KOPT-K1 (cell line): ENCODE results near the gene IL1RAPL1.

Experiments
- H3K27ac ChIP-seq: fragments of 200-600 bp; sonication (generic); 2 replicates; pipeline ENCODE4 v1.5.1; 2016; ENCODE audit warnings: antibody characterized with exemption, mild to moderate bottlenecking, low read depth, low read length; ENCODE audit not compliant: poor library complexity, severe bottlenecking
- H3K36me3 ChIP-seq: fragments of 200-600 bp; sonication (generic); 2 replicates; pipeline ENCODE4 v1.5.1; 2017; ENCODE audit warnings: antibody characterized with exemption, mild to moderate bottlenecking, low read length, moderate library complexity; ENCODE audit not compliant: insufficient read depth
- H3K9me3 ChIP-seq: fragments of 200-600 bp; sonication (generic); 2 replicates; pipeline ENCODE4 v1.5.1; 2017; ENCODE audit warnings: antibody characterized with exemption, low read length, mild to moderate bottlenecking; ENCODE audit not compliant: insufficient read depth, poor library complexity, severe bottlenecking

Gene IL1RAPL1

DNA sequence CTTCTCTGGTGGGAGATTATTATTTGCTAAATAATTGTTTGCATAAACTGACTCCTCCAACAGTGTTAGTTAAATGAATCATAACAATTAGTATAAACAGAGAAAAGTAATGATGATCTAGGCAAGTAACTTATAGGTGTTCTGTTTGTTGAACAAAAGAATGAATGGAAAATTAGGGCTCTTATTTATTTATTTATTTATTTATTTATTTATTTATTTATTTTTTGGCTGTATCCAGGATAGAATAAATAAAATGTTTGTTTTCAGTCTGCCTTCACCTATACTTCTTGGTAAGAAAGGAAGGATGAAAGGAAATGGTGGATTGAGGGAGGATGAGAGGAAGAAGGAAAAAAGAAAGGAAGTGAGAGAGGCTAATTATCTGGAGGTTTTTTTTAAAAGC lies 1066.5 kb downstream of the IL1RAPL1 start:
- H3K9me3 ChIP-seq: no peaks in the 10 kb centered on the region
- no peaks in the 10 kb centered on the region for H3K36me3 ChIP-seq
- H3K27ac ChIP-seq: no peak overlapping the region

DNA sequence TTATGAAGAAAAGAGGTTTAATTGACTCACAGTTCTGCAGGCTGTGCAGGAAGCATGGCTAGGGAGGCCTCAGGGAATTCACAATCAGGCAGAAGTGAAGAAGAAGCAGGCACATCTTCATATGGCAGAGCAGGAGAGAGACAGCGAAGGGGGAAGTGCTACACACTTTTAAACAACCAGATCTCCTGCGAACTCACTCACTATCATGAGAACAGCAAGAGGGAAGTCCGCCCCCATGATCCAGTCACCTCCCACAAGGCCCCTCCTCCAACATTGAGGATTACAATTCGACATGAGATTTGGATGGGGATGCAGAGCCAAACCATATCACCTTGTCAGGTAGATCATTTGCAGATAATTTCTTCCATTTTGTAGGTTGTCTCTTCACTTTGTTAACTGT lies 1072.7 kb downstream of the IL1RAPL1 start:
- Histone ChIP-seq H3K9me3 (no peaks in the 10 kb centered on the region), H3K36me3 (no peaks in the 10 kb centered on the region), H3K27ac (no peak overlapping the region)

- no peaks in the 10 kb centered on the region for H3K9me3 ChIP-seq
- H3K36me3 ChIP-seq: no peaks in the 10 kb centered on the region
- no peak overlapping the region for H3K27ac ChIP-seq
Measured at GRCh38 chrX:29661290-29661689, 1074.0 kb downstream of the IL1RAPL1 start.

DNA sequence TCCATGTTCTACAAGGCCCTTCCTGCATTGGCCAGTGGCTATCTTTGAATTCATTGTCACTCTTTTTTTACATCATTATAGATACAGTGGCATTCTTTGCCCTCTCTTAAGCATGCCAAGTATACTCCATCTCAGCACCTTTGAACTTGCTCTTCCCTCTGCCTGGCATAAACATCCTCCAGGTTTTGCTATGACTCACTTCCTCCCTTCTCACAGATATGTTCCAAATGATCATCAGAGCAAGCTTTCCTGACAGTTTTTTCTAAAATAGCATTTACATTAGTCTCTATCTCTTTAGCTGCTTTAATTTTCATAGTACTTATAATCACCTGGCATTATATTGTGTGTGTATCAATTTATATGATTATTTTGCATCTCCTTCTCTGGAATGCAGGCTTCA lies 1074.9 kb downstream of the IL1RAPL1 start:
- no peaks in the 10 kb centered on the region for H3K36me3 ChIP-seq
- H3K27ac ChIP-seq: no peak overlapping the region
- no peaks in the 10 kb centered on the region for H3K9me3 ChIP-seq

- Histone ChIP-seq H3K27ac (no peak overlapping the region), H3K9me3 (no peaks in the 10 kb centered on the region)
Measured at GRCh38 chrX:29662759-29663503, 1075.7 kb downstream of the IL1RAPL1 start.

DNA sequence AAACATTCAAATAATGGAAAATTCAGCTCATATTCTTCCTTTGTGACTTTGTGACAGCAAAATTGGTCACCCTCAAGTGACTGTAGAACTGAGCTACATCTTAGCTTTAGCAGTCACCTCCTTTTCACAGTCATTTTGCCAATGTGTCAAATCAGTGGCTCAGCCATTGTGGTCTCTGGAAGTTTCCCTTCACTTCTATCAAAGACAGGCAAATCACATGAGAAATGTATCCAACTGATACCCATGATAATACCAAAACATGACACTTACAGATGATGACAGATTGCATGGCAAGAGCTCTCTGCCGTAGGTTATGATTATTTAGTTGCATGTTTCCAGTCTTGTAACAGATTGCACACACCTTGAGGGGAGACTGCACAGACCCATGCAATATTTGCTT lies 1078.3 kb downstream of the IL1RAPL1 start:
- Histone ChIP-seq H3K27ac (no peak overlapping the region), H3K36me3 (no peaks in the 10 kb centered on the region), H3K9me3 (no peaks in the 10 kb centered on the region)

More at GRCh38 chrX:29662759-29663503, 1075.7 kb downstream of the IL1RAPL1 start:
- H3K36me3 ChIP-seq: no peaks in the 10 kb centered on the region

DNA sequence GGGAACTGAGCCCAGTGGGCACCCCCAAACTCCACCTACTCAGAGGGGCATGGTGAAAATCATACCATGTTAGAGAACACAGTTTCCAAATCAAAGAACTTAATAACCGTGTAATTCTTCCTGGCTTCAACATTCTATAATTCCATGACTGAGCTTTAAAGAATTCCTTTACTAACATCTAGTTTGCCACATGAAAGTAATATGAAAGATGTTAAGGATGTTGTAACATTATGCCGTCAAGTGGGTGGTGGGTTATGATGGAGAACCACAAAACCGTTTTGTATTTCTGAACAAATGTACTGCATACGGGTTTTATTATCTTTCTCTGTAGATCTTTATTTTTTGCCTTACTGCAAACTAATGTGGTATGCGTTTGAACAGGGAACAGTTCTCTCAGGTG lies 1079.1 kb downstream of the IL1RAPL1 start:
- H3K9me3 ChIP-seq: no peaks in the 10 kb centered on the region
- H3K27ac ChIP-seq: no peak overlapping the region

GRCh38 chrX:29671421-29671820 lies 1084.2 kb downstream of the IL1RAPL1 start:
- H3K27ac ChIP-seq: no peak overlapping the region
- no peaks in the 10 kb centered on the region for H3K36me3 ChIP-seq
- no peaks in the 10 kb centered on the region for H3K9me3 ChIP-seq

More for the DNA sequence above, 1079.1 kb downstream of the IL1RAPL1 start:
- H3K36me3 ChIP-seq: no peaks in the 10 kb centered on the region

DNA sequence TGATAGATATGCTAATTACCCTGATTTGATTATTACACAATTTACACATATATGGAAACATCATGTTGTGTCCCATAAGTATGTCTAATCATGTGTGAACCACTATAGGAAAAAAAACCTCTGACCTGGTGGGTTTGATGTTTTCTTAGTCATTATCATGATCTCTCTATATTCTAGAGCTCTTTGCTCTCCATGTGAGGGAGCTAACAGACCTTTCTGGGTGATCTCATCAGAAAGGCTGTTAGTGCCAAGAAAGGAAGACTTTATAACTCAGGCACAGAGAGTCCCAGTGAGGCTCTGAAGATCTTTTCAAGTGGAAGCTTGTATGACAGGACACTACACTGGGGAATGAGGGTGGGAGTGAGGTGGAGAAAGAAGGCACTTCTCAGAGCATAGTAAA lies 1100.4 kb downstream of the IL1RAPL1 start:
- Histone ChIP-seq H3K9me3 (no peaks in the 10 kb centered on the region), H3K27ac (no peak overlapping the region), H3K36me3 (no peaks in the 10 kb centered on the region)

- H3K27ac ChIP-seq: no peak overlapping the region
- no peaks in the 10 kb centered on the region for H3K9me3 ChIP-seq
- no peaks in the 10 kb centered on the region for H3K36me3 ChIP-seq
Measured at GRCh38 chrX:29690061-29690460, 1102.8 kb downstream of the IL1RAPL1 start.

DNA sequence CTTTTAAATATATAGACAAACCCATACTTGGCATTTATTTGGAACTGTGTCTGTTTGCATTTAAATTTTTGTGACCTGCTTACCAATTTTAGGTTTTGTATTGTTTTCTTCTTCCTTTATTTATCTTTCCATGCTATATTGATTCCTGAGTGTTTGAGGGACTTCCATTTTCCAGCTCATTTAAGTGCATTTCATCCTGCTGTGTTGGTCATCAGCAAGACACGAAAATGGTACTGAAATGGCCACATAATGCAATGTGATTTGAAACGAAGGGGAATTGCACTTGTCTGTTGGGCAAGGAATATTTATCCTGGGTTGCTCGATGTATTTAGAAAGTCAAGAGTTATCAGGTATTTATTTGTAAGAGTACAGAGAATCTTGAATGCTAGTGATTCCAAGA lies 1103.8 kb downstream of the IL1RAPL1 start:
- H3K27ac ChIP-seq: no peak overlapping the region
- H3K9me3 ChIP-seq: no peaks in the 10 kb centered on the region
- no peaks in the 10 kb centered on the region for H3K36me3 ChIP-seq

DNA sequence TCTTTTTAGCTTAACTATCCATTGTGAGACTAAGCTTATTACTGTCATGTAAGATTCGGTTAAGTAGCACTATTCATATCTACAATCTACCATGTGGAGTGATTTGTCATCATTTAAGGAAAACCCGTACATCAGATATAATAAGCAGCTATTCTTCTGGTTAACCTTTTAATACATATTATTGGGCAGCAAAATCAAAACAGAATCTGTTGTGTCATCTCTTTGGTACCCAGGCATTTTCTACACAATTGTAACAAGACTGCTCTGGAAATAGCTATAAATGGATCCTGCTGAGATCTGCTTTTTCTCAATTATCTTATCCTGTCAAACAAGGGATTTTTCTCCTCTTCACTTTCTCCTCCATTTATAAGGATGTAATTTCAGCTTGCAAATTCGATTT lies 1106.7 kb downstream of the IL1RAPL1 start:
- H3K9me3 ChIP-seq: no peaks in the 10 kb centered on the region
- H3K27ac ChIP-seq: no peak overlapping the region

DNA sequence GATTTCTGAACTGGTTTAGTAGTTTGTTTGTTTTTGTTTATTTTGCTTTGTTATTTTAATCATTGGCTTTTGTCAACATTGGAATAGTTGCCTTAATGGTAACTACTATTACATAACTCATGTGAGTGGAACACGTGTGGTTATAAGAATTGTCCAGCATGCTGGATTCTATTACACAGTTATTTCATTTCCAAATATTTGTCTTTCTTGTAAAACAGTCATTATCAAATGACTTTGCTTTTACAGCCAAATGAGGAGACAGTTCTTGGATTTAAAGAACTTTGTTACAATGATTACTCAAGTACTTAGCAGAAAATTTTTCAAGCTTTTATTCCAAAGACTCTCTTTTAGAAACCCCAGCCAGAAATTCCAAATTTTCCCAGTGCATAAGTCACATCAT lies 1112.0 kb downstream of the IL1RAPL1 start:
- no peaks in the 10 kb centered on the region for H3K36me3 ChIP-seq

More for the DNA sequence above, 1106.7 kb downstream of the IL1RAPL1 start:
- H3K36me3 ChIP-seq: no peaks in the 10 kb centered on the region

DNA sequence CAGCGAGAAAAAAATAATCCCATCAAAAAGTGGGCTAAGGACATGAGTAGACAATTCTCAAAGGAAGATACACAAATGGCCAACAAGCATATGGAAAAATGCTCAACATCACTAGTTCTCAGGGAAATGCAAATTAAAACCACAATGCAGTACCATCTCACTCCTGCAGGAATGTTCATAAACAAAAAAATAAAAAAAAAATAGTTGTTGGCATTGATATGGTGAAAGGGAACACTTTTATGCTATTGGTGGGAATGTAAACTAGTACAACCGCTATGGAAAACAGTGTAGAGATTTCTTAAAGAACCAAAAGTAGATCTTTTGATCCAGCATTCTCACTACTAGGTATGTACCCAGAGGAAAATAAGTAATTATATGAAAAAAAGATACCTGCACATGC lies 1119.8 kb downstream of the IL1RAPL1 start:
- no peak overlapping the region for H3K27ac ChIP-seq
- H3K36me3 ChIP-seq: no peaks in the 10 kb centered on the region
- H3K9me3 ChIP-seq: no peaks in the 10 kb centered on the region

More for the DNA sequence above, 1112.0 kb downstream of the IL1RAPL1 start:
- Histone ChIP-seq H3K27ac (no peak overlapping the region), H3K9me3 (no peaks in the 10 kb centered on the region)

DNA sequence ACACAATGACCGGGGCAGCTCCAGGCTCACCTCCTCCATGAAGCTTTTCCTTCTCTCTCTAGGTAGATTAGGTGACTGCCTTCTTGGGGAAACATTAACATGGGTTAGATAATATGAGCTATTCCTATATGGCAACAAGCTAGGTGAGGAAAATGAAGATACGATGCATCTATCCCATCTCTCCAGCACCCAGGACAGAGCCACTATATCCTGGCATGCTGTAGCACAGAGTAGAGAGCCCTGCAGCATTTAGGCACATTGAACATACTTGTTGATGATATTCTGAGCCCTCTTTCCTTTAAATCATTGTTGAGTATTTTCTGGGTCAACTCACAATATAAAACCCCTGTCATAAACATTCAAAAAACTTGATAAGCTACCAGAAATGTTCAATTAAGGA lies 1133.9 kb downstream of the IL1RAPL1 start:
- H3K9me3 ChIP-seq: no peaks in the 10 kb centered on the region
- H3K27ac ChIP-seq: no peak overlapping the region
- H3K36me3 ChIP-seq: no peaks in the 10 kb centered on the region

- Histone ChIP-seq H3K9me3 (no peaks in the 10 kb centered on the region), H3K27ac (no peak overlapping the region), H3K36me3 (no peaks in the 10 kb centered on the region)
Measured at GRCh38 chrX:29724316-29724715, 1137.1 kb downstream of the IL1RAPL1 start.
